ENCODE data around the gene LTB4R.
"Not testable (repeated sequence)": the region's sequence is repeated elsewhere in the genome, so short reads cannot be mapped to it uniquely, and the experiment has no call there.

LTB4R gene

DNA sequence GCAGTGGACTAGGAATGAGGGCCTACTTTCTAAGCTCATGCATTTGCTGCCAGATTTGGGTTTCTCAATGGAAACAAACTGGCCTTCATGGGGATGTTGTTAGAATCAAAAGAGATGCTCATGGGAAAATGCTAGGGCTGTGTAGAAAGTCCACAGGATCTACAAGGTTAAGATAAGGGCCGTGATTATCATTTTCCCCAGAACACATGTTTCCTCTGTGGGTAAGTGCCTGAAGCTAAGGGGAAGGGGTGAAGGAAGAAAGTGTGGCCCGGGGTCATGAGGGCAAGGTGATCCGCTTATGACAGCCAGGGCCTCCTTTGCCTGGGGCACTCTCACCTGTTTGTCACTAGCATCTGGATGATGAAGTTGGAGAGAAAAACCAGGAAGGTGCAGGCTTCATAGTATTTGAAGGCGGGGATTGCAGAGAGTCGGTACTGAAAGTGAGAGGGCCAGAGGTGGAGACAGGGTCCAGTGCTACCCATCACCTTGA lies 13.8 kb downstream of the LTB4R start:
- DNase-seq: no peak

DNA sequence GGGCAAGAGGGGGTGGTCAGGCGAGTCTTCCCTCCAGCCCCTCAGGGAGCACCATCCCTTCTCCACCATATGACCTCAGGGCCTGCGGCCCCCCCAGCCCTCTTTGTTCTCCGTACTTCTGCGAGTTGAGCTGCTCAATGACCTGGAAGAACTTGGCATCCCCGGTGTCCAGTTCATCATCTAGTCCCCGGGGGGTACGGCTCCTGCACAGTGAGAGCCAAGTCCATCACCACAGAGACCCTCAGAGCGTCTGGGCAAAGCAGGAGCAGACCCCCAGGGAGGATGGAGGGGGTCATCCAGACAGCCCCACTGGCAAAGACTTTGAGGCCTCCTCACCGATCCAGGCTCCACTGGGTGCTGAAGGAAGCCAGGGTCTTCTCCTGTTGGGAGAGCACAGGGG lies 14.7 kb downstream of the LTB4R start:
- DNase-seq: no peak

GRCh38 chr14:24327303-24327702 lies 16.0 kb downstream of the LTB4R start:
- DNase-seq: no peak

- DNase-seq: not testable (repeated sequence)
Measured at GRCh38 chr14:24327914-24328313, 16.6 kb downstream of the LTB4R start.

DNA sequence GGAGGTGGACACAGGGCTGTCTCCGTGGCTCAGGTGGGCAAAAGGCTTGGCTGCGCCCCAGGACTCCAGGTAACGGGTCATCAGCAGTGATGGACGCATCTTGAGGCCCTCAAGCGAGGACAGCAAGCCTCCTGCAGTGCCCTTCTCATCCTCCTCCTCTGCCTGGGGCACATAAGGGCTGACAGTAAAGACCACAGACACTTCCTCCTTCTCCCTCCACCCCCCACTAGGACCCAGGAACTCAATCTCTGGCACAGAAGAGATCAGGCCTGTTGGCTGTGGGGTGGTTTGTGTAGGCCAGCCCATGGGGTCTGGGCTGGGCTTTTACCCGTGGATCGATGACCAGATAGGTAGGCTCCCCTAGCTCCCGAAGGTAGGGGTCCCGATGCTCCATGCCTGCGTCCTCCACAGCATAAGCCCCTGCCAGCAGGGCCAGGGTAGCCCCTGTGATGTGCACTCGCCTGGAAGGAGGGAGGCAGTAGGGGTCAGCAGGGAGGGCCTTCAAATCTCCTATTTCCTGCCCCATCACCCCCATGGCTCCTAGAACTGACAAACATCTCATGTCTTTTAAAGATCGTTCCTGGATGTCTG lies 17.9 kb downstream of the LTB4R start:
- DNase-seq: no peak

DNA sequence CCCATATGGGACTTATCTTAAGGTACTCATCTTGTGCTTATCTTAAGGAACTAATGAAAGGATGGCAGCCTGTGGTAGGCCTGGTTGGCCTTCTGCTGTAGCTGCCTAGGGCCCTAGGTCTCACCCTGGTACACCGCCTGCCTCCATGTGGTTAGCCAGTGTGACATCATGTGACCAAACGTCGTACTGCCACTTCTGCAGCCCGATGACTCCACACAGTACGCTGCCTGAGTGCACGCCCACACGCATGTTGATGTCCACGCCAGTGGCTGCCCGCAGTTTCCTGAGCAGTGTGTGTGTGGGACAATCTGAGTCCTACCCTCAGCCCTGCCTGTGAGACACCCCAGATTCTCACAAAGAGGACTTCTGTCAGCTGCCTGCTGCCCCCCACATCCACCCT lies 18.4 kb downstream of the LTB4R start:
- DNase-seq: peak; percentile 67

DNA sequence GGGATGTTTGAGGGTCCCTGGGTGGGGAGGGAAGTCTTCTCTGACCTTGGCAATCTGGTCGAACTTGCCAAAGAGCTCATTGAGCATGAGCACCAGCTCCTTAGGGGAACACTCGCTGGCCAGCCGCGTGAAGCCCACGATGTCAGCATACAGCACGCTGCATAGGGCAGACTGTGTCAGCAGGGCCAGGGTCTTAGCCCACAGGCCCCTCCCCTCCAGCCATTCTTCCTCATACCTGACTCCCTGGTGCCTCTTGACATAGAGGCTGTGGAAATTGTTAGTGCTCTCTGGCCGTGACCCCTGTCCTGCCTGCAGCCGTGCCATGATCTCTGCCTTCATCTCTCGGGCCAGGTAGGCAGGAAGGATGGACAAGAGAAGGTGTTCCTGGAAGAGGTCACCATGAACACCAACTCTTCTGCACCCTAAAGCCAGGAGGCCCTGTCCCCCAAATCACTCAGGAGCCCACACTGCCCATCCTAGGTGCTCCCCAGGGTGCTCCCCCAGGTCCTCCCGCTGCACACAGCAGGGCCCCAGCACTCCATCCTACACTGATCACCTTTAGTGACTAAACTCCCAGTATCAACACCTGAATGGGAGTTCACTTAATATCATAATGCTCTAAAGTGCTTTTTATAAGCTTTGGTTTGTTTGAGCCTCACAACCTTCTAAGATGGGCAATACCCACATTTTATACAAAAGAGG lies 19.8 kb downstream of the LTB4R start:
- no peak for DNase-seq

DNA sequence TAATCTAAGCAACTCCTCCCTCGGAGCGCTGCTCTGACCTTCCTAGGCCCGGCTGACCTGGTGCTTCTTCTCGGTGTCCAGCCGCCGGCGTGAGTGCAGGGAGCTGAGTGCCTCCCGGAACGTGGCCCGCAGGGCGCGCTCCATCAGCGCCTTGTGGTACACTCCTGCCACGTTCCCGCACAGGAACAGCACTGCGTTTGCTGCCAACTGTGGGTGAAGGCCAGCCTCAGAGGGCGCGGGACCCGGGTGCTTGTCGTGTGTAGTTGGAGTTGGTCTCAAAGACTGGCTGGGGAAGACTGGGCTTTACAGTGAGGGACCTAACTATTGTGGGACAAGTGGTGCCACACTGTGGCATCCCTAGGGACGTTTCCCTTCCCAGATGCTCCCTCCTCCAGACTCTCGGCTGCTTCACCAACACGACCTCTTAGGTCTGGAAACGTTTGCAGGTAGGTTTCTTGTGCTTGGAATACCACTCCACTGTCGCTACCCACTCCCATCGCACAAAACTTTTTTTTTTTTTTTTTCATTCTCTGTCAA lies 20.5 kb downstream of the LTB4R start:
- DNase-seq: no peak

GRCh38 chr14:24332268-24332993 lies 21.1 kb downstream of the LTB4R start:
- DNase-seq: peak; percentile 82

GRCh38 chr14:24334431-24335291 lies 23.4 kb downstream of the LTB4R start, which contains the start of gene ADCY4:
Gene ADCY4 (minus strand): TSS chr14:24335071. CDS start chr14:24334652, 419 bp downstream.
- DNase-seq: peak; percentile 14

DNA sequence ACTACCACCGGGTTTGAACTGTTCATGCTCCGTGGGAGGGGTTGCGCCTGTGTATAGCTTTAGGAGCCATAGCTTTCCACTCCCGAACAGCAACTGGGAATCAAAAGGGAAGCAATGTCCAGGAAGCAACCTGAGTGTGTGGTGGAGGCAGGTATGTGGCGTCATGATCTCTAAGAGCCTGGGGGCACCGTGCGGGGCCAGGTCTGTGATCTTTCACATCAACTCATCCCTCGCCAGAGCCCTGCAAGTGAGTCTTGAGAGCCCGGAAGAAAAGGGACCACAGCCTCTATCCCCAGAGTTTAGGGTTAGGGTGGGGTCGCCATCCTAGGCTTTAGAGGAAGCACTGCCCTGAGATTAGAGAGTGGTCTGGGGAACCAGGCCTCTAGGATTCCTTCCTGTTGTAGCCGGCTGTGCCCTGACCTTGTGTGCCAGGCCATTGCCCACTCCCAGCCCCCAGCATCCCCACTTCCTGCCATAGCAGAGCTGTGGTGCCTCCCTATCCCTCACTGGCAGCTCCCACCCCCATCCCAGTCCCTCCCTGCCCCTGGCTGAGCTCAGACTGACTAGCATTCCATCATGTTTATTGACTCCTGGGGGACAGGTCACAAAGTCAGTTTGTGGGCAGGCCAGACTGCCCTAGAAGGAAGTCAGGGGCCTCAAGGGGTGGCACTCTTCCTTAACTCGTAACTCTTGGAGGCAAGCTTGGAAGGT lies 24.3 kb downstream of the LTB4R start:
- no peak for DNase-seq

DNA sequence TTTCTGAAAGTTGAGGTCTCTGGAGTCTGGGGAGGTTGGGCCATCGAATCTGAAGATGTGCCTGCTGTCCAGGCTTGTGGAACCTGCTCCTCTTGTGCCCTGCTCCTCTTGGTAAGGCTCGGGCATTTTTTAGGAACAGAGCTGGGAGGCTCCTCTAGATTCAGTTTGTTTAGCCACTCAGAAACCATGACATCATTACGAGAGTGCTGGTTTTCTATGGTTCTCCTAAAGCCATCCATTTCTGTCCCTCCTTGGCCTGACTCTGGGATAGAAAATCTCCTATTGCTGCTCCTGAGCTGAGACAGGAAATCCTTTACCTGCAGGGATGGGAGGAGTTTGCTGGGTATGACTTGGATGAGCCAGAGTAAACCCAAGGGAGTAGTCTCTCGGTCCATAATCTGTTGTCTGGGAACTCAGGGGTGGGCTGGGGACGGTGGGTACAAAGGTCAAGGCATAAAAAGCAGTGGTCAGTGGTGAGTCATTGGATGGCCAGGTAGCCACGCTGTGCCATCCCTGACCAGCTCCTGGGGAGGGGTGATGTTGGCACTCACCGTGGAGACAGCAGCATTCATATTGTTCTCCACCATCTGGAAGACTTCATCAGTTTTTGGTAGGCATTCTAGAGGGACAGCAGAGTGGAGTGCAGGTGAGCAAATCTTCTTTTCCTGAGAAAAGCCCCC lies 26.0 kb downstream of the LTB4R start:
- no peak for DNase-seq

GRCh38 chr14:24337824-24338175 lies 26.5 kb downstream of the LTB4R start:
- no peak for DNase-seq

- DNase-seq: no peak
Measured at GRCh38 chr14:24338843-24339242, 27.5 kb downstream of the LTB4R start.

DNA sequence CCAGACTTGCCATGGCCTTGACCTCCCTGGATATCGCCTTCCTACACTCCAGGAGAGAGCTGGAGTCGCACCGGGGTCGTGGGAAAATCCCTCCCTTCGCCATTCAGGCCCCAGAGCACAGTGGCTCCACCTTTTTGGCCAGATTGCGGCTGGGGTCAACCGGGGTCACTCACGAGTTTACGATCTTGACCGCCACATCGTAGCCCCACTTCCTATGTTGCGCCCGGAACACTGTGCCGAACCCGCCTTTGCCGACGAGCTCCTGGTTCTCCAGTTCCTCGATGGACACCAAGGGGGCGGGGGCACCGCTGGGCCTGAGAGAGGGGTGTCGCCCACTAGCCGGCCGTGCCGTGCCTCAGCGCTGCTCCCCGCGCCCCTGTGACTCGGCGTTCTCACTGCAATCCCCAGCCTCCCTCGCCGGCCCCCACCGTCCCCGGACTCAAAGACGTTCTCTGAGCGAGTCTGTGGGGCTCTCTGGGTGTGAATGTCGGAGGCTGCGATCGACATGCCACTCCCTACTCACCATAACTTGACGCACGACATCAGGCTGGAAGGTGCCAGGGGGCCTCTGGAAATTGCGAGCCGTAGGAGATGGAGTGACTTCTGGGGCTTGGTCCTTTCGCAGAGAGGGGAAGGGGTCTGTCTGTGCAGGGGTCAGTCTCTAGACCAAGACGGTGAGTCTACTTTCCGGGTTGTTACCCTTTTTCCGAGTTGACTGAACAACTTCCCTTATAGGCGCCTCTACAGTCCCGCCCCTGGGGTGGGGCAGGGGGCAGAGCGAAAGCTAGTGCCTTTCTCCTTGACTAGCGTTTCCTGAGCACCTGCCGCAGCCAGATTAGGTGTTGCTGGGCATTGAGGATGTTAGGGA lies 28.2 kb downstream of the LTB4R start, which contains the start of gene RIPK3:
TSS of gene RIPK3 (minus strand) at position 708 of the 868 bp plus-strand sequence. CDS start at position 543, 165 bp downstream.
- DNase-seq: peak; percentile 65

GRCh38 chr14:24340606-24341005 lies 29.3 kb downstream of the LTB4R start:
- DNase-seq: no peak

- no peak for DNase-seq
Measured at GRCh38 chr14:24342889-24343288, 31.6 kb downstream of the LTB4R start.

DNA sequence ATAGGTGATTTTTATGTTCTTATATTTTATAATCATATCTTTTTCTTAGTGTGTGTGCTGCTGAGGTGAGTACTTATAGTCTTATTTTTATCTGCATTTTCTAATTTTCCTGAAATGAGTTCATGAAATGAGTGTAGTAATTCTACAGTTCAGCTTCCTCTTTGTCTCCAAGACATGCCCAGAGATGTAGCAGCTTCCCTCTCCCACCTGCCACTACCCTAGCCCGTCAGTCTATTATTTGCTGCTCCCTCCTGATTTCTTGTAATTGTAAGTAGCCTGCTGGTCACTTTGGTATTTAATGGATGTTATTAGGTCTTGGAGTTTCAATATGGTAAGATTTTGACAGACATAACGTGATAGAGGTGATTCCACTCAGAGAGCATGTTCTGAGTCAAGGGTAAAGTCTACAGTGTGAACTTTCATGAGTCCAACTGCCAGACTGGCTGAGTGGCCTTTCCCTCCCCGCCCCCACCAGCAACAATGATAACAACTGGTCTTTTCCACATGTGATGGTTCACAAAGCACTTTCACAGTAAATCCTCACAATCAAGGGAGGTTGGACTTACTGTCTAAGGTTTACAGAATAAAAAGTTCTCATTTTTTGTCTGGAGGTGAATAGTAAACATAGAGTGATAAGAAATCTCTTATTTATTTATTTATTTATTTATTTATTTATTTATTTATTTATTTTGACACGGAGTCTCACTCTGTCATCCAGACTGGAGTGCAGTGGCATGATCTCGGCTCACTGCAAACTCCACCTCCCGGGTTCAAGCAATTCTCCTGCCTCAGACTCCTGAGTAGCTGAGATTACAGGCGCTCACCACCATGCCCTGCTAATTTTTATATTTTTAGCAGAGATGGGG lies 32.7 kb downstream of the LTB4R start:
- DNase-seq: no peak

GRCh38 chr14:24347134-24347533 lies 35.8 kb downstream of the LTB4R start:
- no peak for DNase-seq
